HG03097 (cell line): ENCODE measurements around the gene PTPDC1.
"Not testable (repeated sequence)": the region's sequence is repeated elsewhere in the genome, so short reads cannot be mapped to it uniquely, and the experiment has no call there.

ENCODE experiments used
- ATAC-seq: cut with Tn5 transposase; IDR thresholded peaks from one replicate; pipeline ENCODE4 v1.9.1; 2021; ENCODE audit not compliant: unreplicated experiment, low FRiP score

PTPDC1 gene

DNA sequence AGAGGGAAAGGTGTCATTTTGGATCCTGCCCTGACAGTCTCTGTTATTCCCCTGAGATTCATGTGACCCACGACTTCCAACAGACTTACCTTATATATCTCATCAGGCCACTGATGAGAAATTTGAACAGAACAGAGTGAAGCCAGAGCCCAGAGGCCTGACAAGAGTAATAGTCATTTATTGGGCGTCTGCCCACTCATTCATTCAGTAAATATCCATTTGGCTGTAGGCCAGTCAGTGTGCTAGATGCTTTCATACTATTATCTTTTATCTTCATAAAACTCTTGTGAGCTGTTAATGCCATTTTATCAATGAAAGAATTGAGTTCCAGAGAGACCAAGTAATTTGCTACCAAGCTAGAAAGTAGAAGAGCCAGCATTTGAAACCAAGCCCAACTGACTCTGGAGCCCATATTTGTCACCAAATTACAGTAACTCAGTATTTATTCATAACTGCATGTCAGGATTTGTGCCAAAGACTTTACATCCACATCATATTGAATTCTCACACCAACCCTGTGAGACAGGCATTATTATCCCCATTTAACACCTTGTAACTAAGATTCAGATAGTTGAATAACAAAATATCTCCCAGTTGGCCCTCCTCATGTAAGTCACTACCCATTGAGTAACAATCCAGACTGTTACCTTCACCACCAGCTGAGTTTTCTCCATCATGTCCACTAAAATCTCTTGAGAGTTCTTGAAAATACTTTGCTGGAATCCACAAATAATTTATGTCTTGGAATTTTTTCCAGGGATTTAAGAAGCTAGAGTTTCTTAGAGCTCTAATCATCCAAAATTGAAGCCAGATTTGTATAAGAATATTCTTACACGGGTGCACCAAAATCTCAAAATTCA, 2.5 kb downstream of the PTPDC1 start:
- no peak for ATAC-seq

DNA sequence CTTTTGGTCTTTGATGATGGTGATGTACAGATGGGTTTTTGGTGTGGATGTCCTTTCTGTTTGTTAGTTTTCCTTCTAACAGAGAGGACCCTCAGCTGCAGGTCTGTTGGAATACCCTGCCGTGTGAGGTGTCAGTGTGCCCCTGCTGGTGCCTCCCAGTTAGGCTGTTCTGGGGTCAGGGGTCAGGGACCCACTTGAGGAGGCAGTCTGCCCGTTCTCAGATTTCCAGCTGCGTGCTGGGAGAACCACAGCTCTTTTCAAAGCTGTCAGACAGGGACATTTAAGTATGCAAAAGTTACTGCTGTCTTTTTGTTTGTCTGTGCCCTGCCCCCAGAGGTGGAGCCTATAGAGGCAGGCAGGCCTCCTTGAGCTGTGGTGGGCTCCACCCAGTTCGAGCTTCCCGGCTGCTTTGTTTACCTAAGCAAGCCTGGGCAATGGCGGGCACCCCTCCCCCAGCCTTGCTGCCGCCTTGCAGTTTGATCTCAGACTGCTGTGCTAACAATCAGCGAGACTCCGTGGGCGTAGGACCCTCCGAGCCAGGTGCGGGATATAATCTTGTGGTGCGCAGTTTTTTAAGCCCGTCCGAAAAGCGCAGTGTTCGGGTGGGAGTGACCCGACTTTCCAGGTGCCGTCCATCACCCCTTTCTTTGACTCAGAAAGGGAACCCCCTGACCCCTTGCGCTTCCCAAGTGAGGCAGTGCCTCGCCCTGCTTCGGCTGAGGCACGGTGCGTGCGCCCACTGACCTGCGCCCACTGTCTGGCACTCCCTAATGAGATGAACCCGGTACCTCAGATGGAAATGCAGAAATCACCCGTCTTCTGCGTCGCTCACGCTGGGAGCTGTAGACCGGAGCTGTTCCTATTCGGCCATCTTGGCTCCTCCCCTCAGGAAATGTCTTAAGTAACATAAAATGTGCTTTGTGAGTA, 10.2 kb downstream of the PTPDC1 start:
- ATAC-seq = not testable (repeated sequence)

DNA sequence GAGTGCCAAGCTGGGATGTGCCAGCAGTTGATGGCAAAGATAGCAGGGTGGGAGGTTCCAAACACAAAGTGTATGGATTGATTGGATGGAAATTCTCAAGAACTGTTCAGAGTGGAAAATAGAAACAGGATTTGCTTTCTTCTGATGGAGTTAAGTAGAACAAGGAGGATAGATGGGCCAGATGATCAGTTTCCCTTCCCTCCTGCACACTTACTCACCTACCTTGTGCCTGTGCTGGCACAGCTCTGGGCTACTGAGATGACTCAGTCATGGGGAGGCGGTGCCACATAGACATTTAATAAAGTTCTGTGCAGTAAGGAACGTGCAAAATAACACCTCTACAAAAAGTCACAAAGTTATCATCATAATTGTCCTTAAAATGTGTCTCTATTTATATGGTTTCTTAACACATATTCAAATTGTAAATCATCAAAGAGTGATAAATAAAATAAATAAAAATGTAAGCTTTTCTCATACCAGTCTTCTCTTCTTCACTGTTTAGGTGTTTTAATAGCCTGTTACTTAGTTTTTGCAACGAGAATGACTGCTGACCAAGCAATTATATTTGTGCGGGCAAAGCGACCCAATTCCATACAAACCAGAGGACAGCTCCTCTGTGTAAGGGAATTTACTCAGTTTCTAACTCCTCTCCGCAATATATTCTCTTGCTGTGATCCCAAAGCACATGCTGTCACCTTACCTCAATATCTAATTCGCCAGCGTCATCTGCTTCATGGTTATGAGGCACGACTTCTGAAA, 12.7 kb downstream of the PTPDC1 start:
- no peak for ATAC-seq

DNA sequence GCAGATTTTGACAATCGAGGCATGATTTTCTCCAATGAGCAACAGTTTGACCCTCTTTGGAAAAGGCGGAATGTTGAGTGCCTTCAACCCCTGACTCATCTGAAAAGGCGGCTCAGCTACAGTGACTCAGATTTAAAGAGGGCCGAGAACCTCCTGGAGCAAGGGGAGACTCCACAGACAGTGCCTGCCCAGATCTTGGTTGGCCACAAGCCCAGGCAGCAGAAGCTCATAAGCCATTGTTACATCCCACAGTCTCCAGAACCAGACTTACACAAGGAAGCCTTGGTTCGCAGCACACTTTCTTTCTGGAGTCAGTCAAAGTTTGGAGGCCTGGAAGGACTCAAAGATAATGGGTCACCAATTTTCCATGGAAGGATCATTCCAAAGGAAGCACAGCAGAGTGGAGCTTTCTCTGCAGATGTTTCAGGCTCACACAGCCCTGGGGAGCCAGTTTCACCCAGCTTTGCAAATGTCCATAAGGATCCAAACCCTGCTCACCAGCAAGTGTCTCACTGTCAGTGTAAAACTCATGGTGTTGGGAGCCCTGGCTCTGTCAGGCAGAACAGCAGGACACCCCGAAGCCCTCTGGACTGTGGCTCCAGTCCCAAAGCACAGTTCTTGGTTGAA, 13.6 kb downstream of the PTPDC1 start:
- no peak for ATAC-seq

DNA sequence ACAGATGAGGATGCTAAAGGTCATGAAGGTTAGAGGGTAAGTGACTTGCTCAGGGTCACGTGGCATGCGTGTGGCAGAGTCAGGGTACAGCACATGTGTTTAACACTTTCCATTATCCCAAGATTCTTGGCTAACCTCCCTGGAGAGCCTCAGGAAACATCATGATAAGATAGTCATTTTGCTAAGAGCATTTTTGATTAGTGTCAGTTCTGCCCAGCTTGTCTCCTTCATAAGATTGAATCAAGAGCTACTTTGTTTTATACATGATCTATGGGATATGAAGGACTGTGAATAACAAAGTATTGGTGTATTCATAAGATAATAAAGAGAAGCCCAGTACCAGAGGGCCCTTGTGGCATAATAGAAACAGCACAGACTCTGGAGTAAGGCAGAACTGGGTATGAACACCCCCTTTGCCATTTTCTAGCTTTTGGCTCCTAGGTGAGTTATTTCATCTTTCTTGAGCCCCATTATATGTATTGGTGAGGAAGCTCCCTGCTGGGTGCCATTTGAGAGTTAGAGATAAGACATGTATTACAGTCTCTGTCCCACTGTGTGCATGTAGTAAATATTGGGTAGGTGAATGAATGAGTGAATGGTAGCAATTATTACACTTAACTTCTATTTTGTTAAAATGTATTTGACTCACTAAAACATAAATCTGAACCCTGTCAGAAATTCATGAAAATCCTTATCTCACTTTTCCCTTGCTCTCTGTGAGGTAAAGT, 16.1 kb downstream of the PTPDC1 start:
- no peak for ATAC-seq

DNA sequence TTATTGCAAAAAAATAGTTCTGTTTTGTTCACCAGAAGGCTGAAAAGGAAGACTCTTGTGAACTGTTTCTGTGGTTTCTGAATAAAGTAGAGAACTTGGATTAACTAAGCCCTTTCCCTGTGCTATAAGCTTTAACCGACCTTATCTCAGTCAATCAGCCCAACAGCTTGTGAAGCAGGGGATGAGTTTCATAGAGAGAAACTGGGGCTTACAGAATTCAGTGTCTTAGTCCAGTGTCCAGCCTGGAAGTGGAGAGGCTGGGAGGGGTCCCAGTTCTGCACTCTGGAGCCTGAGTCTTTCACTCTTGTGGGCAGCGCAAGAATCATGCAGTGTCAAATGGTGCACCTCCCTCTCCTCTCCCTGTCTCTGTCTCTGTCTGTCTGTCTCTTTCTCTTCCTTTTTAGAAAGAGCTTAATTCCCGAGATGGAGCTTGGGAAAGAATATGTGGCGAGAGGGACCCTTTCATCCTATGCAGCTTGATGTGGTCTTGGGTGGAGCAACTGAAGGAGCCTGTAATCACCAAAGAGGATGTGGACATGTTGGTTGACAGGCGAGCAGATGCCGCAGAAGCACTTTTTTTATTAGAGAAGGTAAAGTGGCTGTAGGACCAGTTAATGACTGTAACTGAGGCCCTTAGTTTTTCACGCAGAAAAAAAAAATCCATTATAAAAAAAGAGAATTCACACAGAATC, 17.0 kb downstream of the PTPDC1 start:
- ATAC-seq = no peak

DNA sequence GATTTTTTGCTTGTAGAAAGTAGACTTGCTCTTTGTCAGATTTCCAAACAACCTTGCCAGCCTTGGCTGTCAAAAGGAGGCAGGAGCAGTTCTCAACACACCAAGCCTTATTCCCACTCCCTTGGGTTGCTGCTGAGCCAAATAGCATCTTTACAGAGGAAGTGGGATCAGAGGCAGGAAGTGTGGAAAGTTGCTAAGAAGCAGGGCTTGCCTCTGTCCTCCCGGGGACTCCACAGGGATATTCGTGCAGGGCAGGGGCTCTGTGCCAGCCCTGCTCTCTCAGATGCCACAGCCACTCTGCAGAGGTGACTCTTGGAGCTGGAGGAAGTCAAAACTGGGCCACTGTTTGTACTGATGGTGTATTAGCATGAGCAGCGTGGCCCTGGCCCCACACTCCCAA, 24.3 kb downstream of the PTPDC1 start:
- ATAC-seq = no peak

DNA sequence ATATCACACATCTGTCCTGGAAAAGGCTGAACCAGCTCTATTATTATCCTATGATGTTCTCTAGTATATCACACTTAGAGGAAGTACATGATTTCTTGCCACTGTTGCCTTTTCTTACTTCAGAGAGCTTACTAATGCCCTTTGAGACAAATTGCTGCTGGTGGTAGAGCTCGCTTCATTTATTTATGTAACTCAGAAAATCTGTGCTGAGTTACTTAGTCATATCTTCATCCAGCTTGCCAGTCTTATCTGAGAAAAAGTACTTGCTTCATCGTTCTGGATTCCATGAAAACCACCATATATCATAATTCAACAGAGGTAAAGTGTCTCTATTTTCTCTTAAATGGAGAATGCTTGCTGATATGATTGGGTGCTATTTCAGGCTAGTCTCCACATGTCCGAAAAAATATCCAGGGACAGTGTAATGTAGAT, 26.6 kb downstream of the PTPDC1 start:
- ATAC-seq = no peak

DNA sequence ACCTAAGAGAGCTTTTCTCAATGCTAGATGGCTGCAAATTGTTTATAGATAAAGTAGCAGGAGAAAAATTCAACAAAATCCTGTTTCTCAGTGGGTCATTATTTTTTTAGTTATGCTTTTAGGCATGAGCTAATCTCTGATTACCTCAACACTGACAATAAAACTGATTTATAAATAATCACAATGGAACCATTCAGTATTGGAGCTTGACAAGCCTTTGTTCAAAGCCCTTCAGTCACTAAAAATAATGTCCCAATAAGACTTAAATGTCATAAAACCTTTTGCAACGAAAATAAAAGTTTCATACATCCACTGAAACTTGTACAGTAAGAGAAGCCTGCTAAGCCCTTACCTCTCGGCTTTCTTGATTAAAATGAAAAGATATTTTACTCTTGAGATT, 27.2 kb downstream of the PTPDC1 start:
- no peak for ATAC-seq

DNA sequence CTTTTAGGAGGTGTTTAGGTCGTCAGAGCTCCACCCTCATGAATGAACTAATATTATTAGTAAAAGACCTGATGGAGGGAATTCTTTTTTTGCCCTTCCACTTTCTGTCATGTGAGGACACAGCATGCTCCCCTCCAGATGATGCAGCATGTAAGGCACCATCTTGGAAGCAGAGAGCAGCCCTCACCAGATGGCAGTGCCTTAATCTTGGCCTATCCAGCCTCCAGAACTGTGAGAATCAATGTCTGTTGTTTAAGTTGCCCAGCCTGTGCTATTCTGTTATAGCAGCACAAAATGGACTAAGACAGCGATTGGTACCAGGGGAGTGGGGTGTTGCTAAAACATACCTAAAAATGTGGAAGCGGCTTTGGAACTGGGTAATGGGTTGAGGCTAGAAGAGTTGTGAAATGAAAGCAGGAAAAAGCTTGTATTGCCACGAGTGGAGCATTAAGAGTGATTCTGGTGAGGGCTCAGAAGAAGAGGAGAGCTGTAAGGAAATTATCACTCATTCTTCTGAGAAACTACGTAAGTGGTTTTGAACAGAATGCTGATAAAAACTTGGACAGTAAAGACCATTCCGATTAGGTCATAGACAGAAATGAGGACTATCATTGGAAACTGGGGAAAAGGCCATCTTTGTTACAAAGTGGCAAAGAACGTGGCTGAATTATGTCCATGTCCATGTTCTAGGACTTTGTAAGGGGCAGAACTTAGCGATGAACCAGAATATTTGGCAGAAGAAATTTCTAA, 28.6 kb downstream of the PTPDC1 start:
- ATAC-seq = no peak

DNA sequence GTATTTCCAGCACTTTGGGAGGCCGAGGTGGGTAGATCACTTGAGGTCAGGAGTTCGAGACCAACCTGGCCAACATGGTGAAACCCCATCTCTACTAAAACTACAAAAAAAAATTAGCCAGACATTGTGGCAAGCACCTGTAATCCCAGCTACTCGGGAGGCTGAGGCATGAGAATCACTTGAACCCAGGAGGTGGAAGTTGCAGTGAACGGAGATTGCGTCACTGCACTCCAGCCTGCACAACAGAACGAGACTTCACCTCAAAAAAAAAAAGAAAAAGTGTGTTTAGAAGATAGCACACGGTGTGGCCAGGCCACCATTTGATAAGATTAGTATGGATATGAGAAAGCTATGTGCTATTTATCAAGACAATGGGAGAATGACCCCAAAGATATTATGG, 35.8 kb downstream of the PTPDC1 start:
- not testable (repeated sequence) for ATAC-seq

DNA sequence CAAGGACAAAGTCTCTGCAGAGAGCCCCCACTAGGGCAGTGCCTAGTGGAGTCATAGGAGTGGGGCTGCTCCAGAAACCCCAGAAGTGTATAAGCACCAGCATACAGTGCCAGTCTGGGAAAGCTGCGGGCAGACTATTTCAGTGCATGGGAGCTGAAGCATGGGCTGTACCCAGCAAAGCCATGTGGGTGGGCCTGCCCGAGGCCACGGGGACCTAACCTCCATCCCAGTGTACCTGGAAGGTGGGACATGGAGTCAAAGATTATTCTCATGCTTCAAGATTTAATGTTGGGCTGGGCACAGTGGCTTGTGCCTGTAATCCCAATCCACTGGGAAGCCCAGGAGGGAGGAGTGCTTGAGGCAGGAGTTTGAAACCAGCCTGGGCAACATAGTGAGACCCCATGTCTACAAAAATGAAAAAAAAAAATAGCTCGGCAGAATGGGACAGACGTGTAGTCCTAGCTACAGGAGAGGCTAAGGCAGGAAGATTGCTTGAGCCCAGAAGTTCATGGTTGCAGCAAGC, 36.7 kb downstream of the PTPDC1 start:
- no peak for ATAC-seq

DNA sequence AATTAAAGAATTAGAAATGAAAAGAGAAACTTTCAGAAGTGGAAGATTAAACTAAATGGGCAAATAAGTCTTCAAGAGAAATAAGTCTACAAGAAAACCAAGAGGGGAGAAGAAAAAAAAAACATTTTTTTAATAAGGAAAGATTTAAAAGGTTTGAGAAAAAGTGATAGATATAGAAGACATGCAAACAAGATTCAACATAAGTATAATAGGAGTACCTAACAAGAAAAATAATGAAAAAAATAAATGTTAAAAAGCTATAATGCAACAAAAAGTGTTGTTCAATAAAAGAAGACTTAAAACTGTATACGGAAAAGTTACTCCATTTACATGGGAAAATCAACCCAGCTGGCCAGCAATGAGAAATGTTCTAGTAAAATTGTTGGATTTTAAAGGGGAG, 42.6 kb downstream of the PTPDC1 start:
- ATAC-seq = no peak

DNA sequence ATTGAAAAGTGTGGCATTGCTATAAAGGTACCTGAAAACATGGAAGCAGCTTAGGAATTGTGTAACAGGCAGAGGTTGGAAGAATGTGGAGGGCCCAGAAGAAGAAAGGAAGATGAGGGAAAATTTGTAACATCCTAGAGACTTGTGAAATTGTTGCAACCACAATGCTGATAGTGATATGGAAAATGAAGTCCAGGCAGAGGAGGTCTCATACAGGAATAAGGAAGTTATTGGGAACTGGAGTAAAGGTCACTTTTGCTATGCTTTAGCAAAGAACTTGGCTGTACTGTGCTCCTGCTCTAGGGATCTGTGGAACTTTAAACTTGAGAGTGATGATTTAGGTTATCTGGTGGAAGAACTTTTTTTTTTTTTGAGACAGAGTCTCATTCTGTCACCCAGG, 43.5 kb downstream of the PTPDC1 start:
- ATAC-seq = no peak

DNA sequence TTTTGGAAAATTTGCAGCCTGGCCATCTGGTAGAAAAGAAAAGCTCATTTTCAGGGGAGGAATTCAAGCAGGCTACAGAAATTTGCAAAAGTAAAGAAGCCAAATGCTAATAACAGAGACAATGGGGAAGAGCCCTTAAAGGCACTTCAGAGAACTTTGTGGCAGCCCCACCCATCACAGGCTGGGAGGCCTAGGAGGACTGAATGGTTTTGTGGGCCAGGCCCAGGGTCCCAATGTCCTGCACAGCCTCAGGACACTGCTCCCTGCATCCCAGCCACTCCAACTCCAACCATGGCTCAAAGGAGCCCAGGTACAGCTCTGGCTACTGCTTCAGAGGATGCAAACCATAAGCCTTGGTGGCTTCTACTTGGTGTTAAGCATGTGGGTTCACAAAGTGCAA, 44.3 kb downstream of the PTPDC1 start:
- no peak for ATAC-seq

DNA sequence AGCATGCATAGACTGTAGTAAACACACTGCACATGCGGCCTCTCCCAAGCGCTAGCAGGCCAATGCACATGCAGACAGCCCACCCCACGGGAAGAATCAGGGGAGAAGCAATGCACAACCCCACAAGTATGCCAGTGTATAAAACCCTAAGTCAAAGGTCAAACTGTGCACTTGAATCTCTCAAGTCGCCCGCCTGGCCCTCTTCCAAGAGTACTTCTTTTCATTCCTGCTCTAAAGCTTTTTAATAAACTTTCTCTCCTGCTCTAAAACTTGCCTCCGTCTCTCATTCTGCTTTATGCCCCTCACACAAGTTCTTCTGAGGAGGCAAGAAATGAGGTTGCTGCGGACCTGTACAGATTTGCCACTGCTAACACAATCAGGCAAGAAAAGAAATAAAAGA, 50.4 kb downstream of the PTPDC1 start:
- no peak for ATAC-seq

DNA sequence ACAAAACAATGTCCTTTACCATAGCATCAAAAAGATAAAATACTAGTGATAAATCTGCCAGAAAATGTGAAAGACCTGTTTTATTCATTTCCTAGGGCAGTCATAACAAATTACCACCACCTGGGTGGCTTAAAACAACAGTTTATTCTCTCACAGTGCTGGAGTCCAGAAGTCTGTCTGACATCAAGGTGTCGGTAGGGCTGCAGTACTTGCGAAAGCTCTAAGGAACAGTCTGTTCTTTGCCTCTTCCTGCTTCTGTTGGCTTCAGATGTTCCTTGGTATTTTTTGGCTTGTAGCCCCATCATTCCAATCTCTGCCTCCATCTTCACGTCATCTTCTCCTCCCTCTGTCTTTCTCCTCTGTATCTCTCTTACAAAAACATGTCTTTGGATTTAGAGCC, 51.0 kb downstream of the PTPDC1 start:
- ATAC-seq = no peak

DNA sequence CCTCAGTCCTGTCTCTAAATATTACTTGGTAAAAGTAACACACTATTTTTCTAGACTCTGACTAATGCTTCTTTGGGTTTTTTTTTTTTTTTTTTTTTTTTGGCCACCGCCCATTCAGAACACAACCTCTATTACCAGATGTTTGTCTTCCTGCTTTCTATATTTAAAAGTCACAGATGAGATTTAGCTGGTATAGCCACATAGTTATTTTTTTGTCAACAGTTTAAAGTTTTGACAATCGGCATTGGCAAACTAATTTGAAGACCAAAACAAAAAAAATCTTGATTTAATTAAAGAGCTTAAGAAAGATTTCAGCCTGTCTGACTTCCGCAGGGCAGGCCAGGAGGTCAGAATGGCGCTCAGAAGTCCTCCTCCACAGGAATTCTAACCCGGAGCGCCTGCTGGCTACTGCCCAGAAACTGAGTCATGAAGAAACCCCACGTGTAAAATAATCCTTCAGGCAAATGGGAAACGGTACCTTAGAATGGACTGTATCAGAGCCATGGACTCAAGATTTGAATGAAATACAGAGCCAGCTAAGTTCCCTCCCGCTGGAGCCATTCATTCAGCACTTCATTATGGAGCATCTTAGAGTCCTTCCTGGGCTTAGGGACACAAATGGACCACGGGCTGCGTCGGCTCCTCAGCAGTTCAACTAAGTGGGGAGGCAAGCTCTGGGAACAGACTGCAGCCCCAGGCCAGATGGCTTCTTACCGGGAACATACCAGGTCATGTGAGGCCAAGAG, 55.6 kb downstream of the PTPDC1 start:
- ATAC-seq = no peak
